ENCODE data around the gene KIF26B.

The KIF26B gene

GRCh38 chr1:245560316-245560859 lies 405.6 kb downstream of the KIF26B start:
- H3K9me3 ChIP-seq (ENCODE audit: insufficient read depth, low read length) = no peaks in the 10 kb centered on the region
- H2AFZ ChIP-seq (ENCODE audit: low read depth, low read length, severe bottlenecking) = no peak overlapping the region
- no peak overlapping the region for H3K4me2 ChIP-seq (ENCODE audit: low read depth, low read length, poor library complexity, severe bottlenecking)
- no peaks in the 10 kb centered on the region for H3K27me3 ChIP-seq (ENCODE audit: low read length)
- H3K36me3 ChIP-seq (ENCODE audit: low read length) = no peaks in the 10 kb centered on the region
- no peak overlapping the region for H3K4me3 ChIP-seq (ENCODE audit: insufficient read depth, low read length, poor library complexity, severe bottlenecking)
- H3F3A ChIP-seq (ENCODE audit: insufficient read depth) = no peaks in the 10 kb centered on the region
- H3K79me2 ChIP-seq (ENCODE audit: insufficient read depth, low read length) = no peaks in the 10 kb centered on the region
- no peak overlapping the region for H3K9ac ChIP-seq (ENCODE audit: low read length)
- TF ChIP-seq EZH2phosphoT487 (conservative IDR thresholded peaks at IDR 0.05; ENCODE audit: low read length) = no peak
- H4K20me1 ChIP-seq (ENCODE audit: low read depth, low read length) = no peaks in the 10 kb centered on the region
- no peaks in the 10 kb centered on the region for H3K9me2 ChIP-seq (replicated peaks; ENCODE audit: insufficient read depth, low read length)
- H3K27ac ChIP-seq (ENCODE audit: low read depth, low read length) = no peak overlapping the region

GRCh38 chr1:245561665-245562234 lies 407.0 kb downstream of the KIF26B start:
- Histone ChIP-seq H3K9ac (ENCODE audit: low read length) (no peak overlapping the region), H3K36me3 (ENCODE audit: low read length) (no peaks in the 10 kb centered on the region), H2AFZ (ENCODE audit: low read depth, low read length, severe bottlenecking) (no peak overlapping the region), H3K4me2 (ENCODE audit: low read depth, low read length, poor library complexity, severe bottlenecking) (no peak overlapping the region), H3K79me2 (ENCODE audit: insufficient read depth, low read length) (no peaks in the 10 kb centered on the region), H3K27ac (ENCODE audit: low read depth, low read length) (no peak overlapping the region), H3K9me2 (replicated peaks; ENCODE audit: insufficient read depth, low read length) (no peaks in the 10 kb centered on the region), H3K9me3 (ENCODE audit: insufficient read depth, low read length) (no peaks in the 10 kb centered on the region), H3F3A (ENCODE audit: insufficient read depth) (no peaks in the 10 kb centered on the region), H3K4me3 (ENCODE audit: insufficient read depth, low read length, poor library complexity, severe bottlenecking) (no peak overlapping the region), H4K20me1 (ENCODE audit: low read depth, low read length) (no peaks in the 10 kb centered on the region), H3K27me3 (ENCODE audit: low read length) (no peaks in the 10 kb centered on the region)
- TF ChIP-seq EZH2phosphoT487 (conservative IDR thresholded peaks at IDR 0.05; ENCODE audit: low read length) (no peak), CTCF (IDR thresholded peaks at IDR 0.05; ENCODE audit: insufficient read depth, low read length, poor library complexity, severe bottlenecking) (no peak)

GRCh38 chr1:245566134-245566533 lies 411.3 kb downstream of the KIF26B start:
- Histone ChIP-seq H3K9me3 (ENCODE audit: insufficient read depth, low read length) (no peaks in the 10 kb centered on the region), H3K9ac (ENCODE audit: low read length) (no peak overlapping the region), H2AFZ (ENCODE audit: low read depth, low read length, severe bottlenecking) (no peak overlapping the region), H3F3A (ENCODE audit: insufficient read depth) (no peaks in the 10 kb centered on the region), H4K20me1 (ENCODE audit: low read depth, low read length) (no peaks in the 10 kb centered on the region), H3K79me2 (ENCODE audit: insufficient read depth, low read length) (no peaks in the 10 kb centered on the region), H3K36me3 (ENCODE audit: low read length) (no peaks in the 10 kb centered on the region), H3K27me3 (ENCODE audit: low read length) (no peaks in the 10 kb centered on the region), H3K9me2 (replicated peaks; ENCODE audit: insufficient read depth, low read length) (no peaks in the 10 kb centered on the region), H3K27ac (ENCODE audit: low read depth, low read length) (no peak overlapping the region), H3K4me2 (ENCODE audit: low read depth, low read length, poor library complexity, severe bottlenecking) (no peak overlapping the region), H3K4me3 (ENCODE audit: insufficient read depth, low read length, poor library complexity, severe bottlenecking) (no peak overlapping the region)
- TF ChIP-seq CTCF (IDR thresholded peaks at IDR 0.05; ENCODE audit: insufficient read depth, low read length, poor library complexity, severe bottlenecking) (no peak), EZH2phosphoT487 (conservative IDR thresholded peaks at IDR 0.05; ENCODE audit: low read length) (no peak)

DNA sequence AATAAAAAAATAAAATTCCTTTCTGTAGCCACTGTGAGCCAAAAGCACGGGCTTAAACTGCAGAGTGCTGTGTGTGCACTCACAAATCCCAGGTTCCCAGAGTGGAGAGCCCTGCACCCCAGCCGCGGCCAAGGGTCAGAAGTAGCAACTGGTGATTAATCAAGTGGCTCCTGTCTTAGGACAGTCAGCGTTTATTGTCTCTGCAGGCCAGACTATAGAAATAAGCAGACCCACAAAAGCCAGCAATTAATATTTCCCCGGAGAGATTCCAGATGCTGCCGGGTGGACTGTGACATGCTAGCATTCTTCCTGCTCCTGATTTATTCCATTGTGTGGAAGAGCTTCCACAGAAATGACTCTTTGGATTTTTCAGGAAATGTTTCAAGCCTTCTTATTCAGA lies 412.2 kb downstream of the KIF26B start:
- Histone ChIP-seq H3K9ac (ENCODE audit: low read length) (no peak overlapping the region), H2AFZ (ENCODE audit: low read depth, low read length, severe bottlenecking) (no peak overlapping the region), H3F3A (ENCODE audit: insufficient read depth) (no peaks in the 10 kb centered on the region), H4K20me1 (ENCODE audit: low read depth, low read length) (no peaks in the 10 kb centered on the region), H3K4me2 (ENCODE audit: low read depth, low read length, poor library complexity, severe bottlenecking) (no peak overlapping the region), H3K79me2 (ENCODE audit: insufficient read depth, low read length) (no peaks in the 10 kb centered on the region), H3K27ac (ENCODE audit: low read depth, low read length) (no peak overlapping the region), H3K9me3 (ENCODE audit: insufficient read depth, low read length) (no peaks in the 10 kb centered on the region), H3K36me3 (ENCODE audit: low read length) (no peaks in the 10 kb centered on the region), H3K27me3 (ENCODE audit: low read length) (no peaks in the 10 kb centered on the region), H3K9me2 (replicated peaks; ENCODE audit: insufficient read depth, low read length) (no peaks in the 10 kb centered on the region), H3K4me3 (ENCODE audit: insufficient read depth, low read length, poor library complexity, severe bottlenecking) (no peak overlapping the region)
- no peak for TF ChIP-seq EZH2phosphoT487 (conservative IDR thresholded peaks at IDR 0.05; ENCODE audit: low read length)
- TF ChIP-seq CTCF (IDR thresholded peaks at IDR 0.05; ENCODE audit: insufficient read depth, low read length, poor library complexity, severe bottlenecking) = no peak

Data from SU-DHL-6 (cell line).